PC-9 (cell line): ENCODE measurements around the gene SLC23A1. TPM values are rescaled to one million over a fixed set of nuclear protein-coding genes. Genes with fewer than 3 reads are reported as not detected.
A peak's percentile ranks its signal among the peaks of the same experiment; 100 is the strongest.

Source experiments
- BruUV-seq: library from RNA; stranded (reverse); fragments of 400-500 nt; replicated peaks from 2 replicates; lab custom pipeline; 2021; lab: Mats Ljungman, UMichigan
- CTCF ChIA-PET: fragments of 300-600 bp; sonication (Branson Sonifier 250); formaldehyde crosslinking; loops from one replicate; lab custom pipeline; 2022; ENCODE audit warnings: antibody characterized with exemption; lab: Charles Lee
- POLR2A ChIA-PET: fragments of 300-600 bp; sonication (Branson Sonifier 250); formaldehyde crosslinking; loops from one replicate; lab custom pipeline; 2022; ENCODE audit warnings: antibody characterized with exemption; ENCODE audit not compliant: unreplicated experiment; lab: Charles Lee
- DNase-seq, 2 experiments: peaks; one replicate each; pipeline versions ENCODE4 v3.0.0 to v3.0.0-alpha.2; 2015 to 2022; ENCODE audit warnings: mixed read lengths in 1 of 2
- H2AFZ ChIP-seq: fragments of 200-600 bp; sonication (generic); 2 replicates; pipeline ENCODE4 v1.8.1; 2017; ENCODE audit warnings: antibody characterized with exemption
- H3F3A ChIP-seq: fragments of 200-600 bp; sonication (generic); 2 replicates; pipeline ENCODE4 v1.8.1; 2017; ENCODE audit warnings: antibody characterized with exemption, mild to moderate bottlenecking, low read depth; ENCODE audit not compliant: insufficient read depth
- H3K27ac ChIP-seq: fragments of 200-600 bp; sonication (generic); 2 replicates; pipeline ENCODE4 v1.6.1; 2016; ENCODE audit warnings: mixed run types
- H3K27me3 ChIP-seq: fragments of 200-600 bp; sonication (generic); 2 replicates; pipeline ENCODE4 v1.6.1; 2016; ENCODE audit warnings: low read depth, mixed run types; ENCODE audit not compliant: insufficient read depth
- H3K36me3 ChIP-seq: fragments of 200-600 bp; sonication (generic); 2 replicates; pipeline ENCODE4 v1.6.1; 2016; ENCODE audit warnings: low read depth, mixed run types
- H3K4me1 ChIP-seq: fragments of 200-600 bp; sonication (generic); replicated peaks from 2 replicates; pipeline ENCODE4 v1.6.1; 2016; ENCODE audit warnings: mixed run types; ENCODE audit not compliant: insufficient read depth
- H3K4me2 ChIP-seq: fragments of 200-600 bp; sonication (generic); 2 replicates; pipeline ENCODE4 v1.6.1; 2017; ENCODE audit warnings: mixed run types
- H3K4me3 ChIP-seq: fragments of 200-600 bp; sonication (generic); 2 replicates; pipeline ENCODE4 v1.6.1; 2016; ENCODE audit warnings: mixed run types
- H3K79me2 ChIP-seq: fragments of 200-600 bp; sonication (generic); 2 replicates; pipeline ENCODE4 v1.6.1; 2017; ENCODE audit warnings: low read depth, mixed run types
- H3K9me2 ChIP-seq: fragments of 200-600 bp; sonication (generic); 2 replicates; pipeline ENCODE4 v1.8.1; 2017; ENCODE audit warnings: mild to moderate bottlenecking; ENCODE audit not compliant: insufficient read depth
- H3K9me3 ChIP-seq: fragments of 200-600 bp; sonication (generic); 2 replicates; pipeline ENCODE4 v1.8.1; 2016; ENCODE audit warnings: low read depth; ENCODE audit not compliant: insufficient read depth
- H4K20me1 ChIP-seq: fragments of 200-600 bp; sonication (generic); 2 replicates; pipeline ENCODE4 v1.8.1; 2017; ENCODE audit not compliant: insufficient read depth
- CTCF ChIP-seq: fragments of 200-600 bp; sonication (generic); conservative IDR thresholded peaks from 2 replicates; pipeline ENCODE4 v1.6.1; 2017; ENCODE audit warnings: mixed run types, antibody characterized with exemption, mild to moderate bottlenecking, moderate library complexity
- EZH2 ChIP-seq: fragments of 200-600 bp; sonication (generic); IDR thresholded peaks from 2 replicates; pipeline ENCODE4 v1.8.0; 2017; ENCODE audit warnings: antibody characterized with exemption, low read depth
- intact Hi-C: fragments of 100-400 bp; cut with micrococcal nuclease; formaldehyde crosslinking; loops from one replicate; pipeline ENCODE4 v1.10.0; 2022; ENCODE audit not compliant: unreplicated experiment
- total RNA-seq: library from RNA; stranded (reverse); gene quantifications from 2 replicates; pipeline ENCODE4 v1.2.3, GENCODE V29; 2021

The SLC23A1 gene
- total RNA-seq, 1 experiment from 2014 or later: 1.9 TPM

- POLR2A ChIA-PET: no interaction called here
- intact Hi-C loops: no loop called here
- H3K4me1 ChIP-seq: peaks cover 15% of the 10 kb centered on the region
- H3K9me2 ChIP-seq: no peaks in the 10 kb centered on the region
- H3K27ac ChIP-seq: peak overlapping the region; percentile 78; the same call in 1 of the 2 replicates
- H3K4me2 ChIP-seq: peak overlapping the region; percentile 95
- no peak for DNase-seq
- BruUV-seq: no TSS peak
- CTCF ChIA-PET: interaction anchor here (0.5 to 0.7 kb wide), 5 partner anchors 61 to 1125 kb away, joined by 3 to 12 read pairs (median 7); no protein-coding TSS in a partner anchor
- no peaks in the 10 kb centered on the region for H3K27me3 ChIP-seq
- peak overlapping the region; percentile 67; the same call in 1 of the 2 replicates for H3K4me3 ChIP-seq
- H2AFZ ChIP-seq: no peak overlapping the region
- peaks cover 8% of the 10 kb centered on the region; the same call in 1 of the 2 replicates for H3F3A ChIP-seq
- no peaks in the 10 kb centered on the region for H4K20me1 ChIP-seq
- H3K9me3 ChIP-seq: no peaks in the 10 kb centered on the region
- peak; percentile 62 for TF ChIP-seq CTCF
- no peak for TF ChIP-seq EZH2
- H3K79me2 ChIP-seq: no peaks in the 10 kb centered on the region
- H3K36me3 ChIP-seq: no peaks in the 10 kb centered on the region
These were observed 19.6 kb upstream of the SLC23A1 start for GRCh38 chr5:139402561-139403158.

GRCh38 chr5:139401546-139401945 is 18.4 kb upstream of the SLC23A1 start:
- no peaks in the 10 kb centered on the region for H3K9me2 ChIP-seq
- H3K4me1 ChIP-seq: peaks cover 15% of the 10 kb centered on the region
- no peaks in the 10 kb centered on the region for H4K20me1 ChIP-seq
- no peak overlapping the region for H3K4me3 ChIP-seq
- H3K79me2 ChIP-seq: no peaks in the 10 kb centered on the region
- TF ChIP-seq CTCF (no peak), EZH2 (no peak)
- POLR2A ChIA-PET: no interaction called here
- no peaks in the 10 kb centered on the region for H3K9me3 ChIP-seq
- H3F3A ChIP-seq: peaks cover 8% of the 10 kb centered on the region; the same call in 1 of the 2 replicates
- H2AFZ ChIP-seq: no peak overlapping the region
- no peaks in the 10 kb centered on the region for H3K36me3 ChIP-seq
- no peak for DNase-seq
- no peak overlapping the region for H3K4me2 ChIP-seq
- intact Hi-C loops: no loop called here
- H3K27ac ChIP-seq: no peak overlapping the region
- no peaks in the 10 kb centered on the region for H3K27me3 ChIP-seq
- no TSS peak for BruUV-seq
- CTCF ChIA-PET: interaction anchor here (0.6 kb wide), 1 partner anchor 113 kb away, joined by 4 read pairs; no protein-coding TSS in a partner anchor

GRCh38 chr5:139399501-139400121 is 16.5 kb upstream of the SLC23A1 start:
- DNase-seq: no peak
- BruUV-seq: no TSS peak
- Histone ChIP-seq H2AFZ (no peak overlapping the region), H3K27me3 (no peaks in the 10 kb centered on the region), H3K27ac (no peak overlapping the region), H3K9me3 (no peaks in the 10 kb centered on the region), H3K4me1 (peaks cover 26% of the 10 kb centered on the region), H4K20me1 (no peaks in the 10 kb centered on the region), H3K9me2 (no peaks in the 10 kb centered on the region), H3K4me3 (no peak overlapping the region), H3K36me3 (no peaks in the 10 kb centered on the region), H3F3A (peaks cover 14% of the 10 kb centered on the region; the same call in 1 of the 2 replicates), H3K79me2 (no peaks in the 10 kb centered on the region), H3K4me2 (no peak overlapping the region)
- ChIA-PET POLR2A (no interaction called here), CTCF (no interaction called here)
- TF ChIP-seq CTCF: no peak
- no peak for TF ChIP-seq EZH2
- intact Hi-C loops: no loop called here
